Fibroblast of lung (primary cell): Measurements from ENCODE around the gene FAM161A. TPM values are rescaled to one million over a fixed set of nuclear protein-coding genes. Genes with fewer than 3 reads are reported as not detected.
"Not testable (repeated sequence)": the region's sequence is repeated elsewhere in the genome, so short reads cannot be mapped to it uniquely, and the experiment has no call there.

Experiments
- DNase-seq, 2 donors: peaks; one replicate each; pipeline versions ENCODE4 v3.0.0 to v3.0.0-alpha.2; 2010; ENCODE audit warnings: low read depth in 2 of 2
- H2AFZ ChIP-seq: 2 replicates; pipeline ENCODE4 v1.5.1; 2012; ENCODE audit warnings: low read length, control low read depth, inconsistent platforms
- H3K27ac ChIP-seq: 2 replicates; pipeline ENCODE4 v1.5.1; 2011; ENCODE audit warnings: low read length, control low read depth; ENCODE audit not compliant: insufficient read depth
- H3K27me3 ChIP-seq: 2 replicates; pipeline ENCODE4 v1.5.1; 2011; ENCODE audit warnings: mild to moderate bottlenecking, low read length; ENCODE audit not compliant: control insufficient read depth, insufficient read depth
- H3K36me3 ChIP-seq: 2 replicates; pipeline ENCODE4 v1.5.1; 2011; ENCODE audit warnings: low read length; ENCODE audit not compliant: control insufficient read depth, insufficient read depth
- H3K4me1 ChIP-seq: 2 replicates; pipeline ENCODE4 v1.5.1; 2011; ENCODE audit warnings: low read length; ENCODE audit not compliant: control insufficient read depth, insufficient read depth; ENCODE audit errors: extremely low read depth
- H3K4me2 ChIP-seq: 2 replicates; pipeline ENCODE4 v1.5.1; 2011; ENCODE audit warnings: low read length, control low read depth; ENCODE audit not compliant: insufficient read depth; ENCODE audit errors: extremely low read depth
- H3K4me3 ChIP-seq, 4 experiments: fragments of 200-600 bp in 1 of 4; sonication (generic) in 1 of 4; replicated peaks in 1 of 4; 2 replicates each; pipeline ENCODE4 v1.5.1; 2011 to 2016; ENCODE audit warnings: low read length in 4 of 4, low read depth in 3 of 4, mild to moderate bottlenecking in 3 of 4, control low read depth in 2 of 4, inconsistent platforms in 1 of 4, mixed read lengths in 1 of 4; ENCODE audit not compliant: insufficient read depth in 1 of 4; ENCODE audit errors: control extremely low read depth in 1 of 4
- H3K79me2 ChIP-seq: 2 replicates; pipeline ENCODE4 v1.5.1; 2012; ENCODE audit warnings: mild to moderate bottlenecking, low read length, inconsistent platforms; ENCODE audit not compliant: control insufficient read depth, insufficient read depth
- H3K9ac ChIP-seq: 2 replicates; pipeline ENCODE4 v1.5.1; 2011; ENCODE audit warnings: mild to moderate bottlenecking, low read length, control low read depth; ENCODE audit not compliant: insufficient read depth
- H3K9me3 ChIP-seq: 2 replicates; pipeline ENCODE4 v1.5.1; 2012; ENCODE audit warnings: low read depth, low read length; ENCODE audit not compliant: control insufficient read depth, insufficient read depth
- H4K20me1 ChIP-seq: 2 replicates; pipeline ENCODE4 v1.5.1; 2011; ENCODE audit warnings: low read length; ENCODE audit not compliant: control insufficient read depth, insufficient read depth; ENCODE audit errors: extremely low read depth
- CTCF ChIP-seq, 2 donors: IDR thresholded peaks in 1 of 2; conservative IDR thresholded peaks in 1 of 2; 1 replicate in 1 of 2; 2 replicates in 1 of 2; pipeline ENCODE4 v1.5.1; 2011 to 2012; ENCODE audit warnings: low read length in 2 of 2, control low read depth in 1 of 2, inconsistent platforms in 1 of 2, low read depth in 1 of 2, mild to moderate bottlenecking in 1 of 2
- EZH2 ChIP-seq: IDR thresholded peaks from 2 replicates; pipeline ENCODE4 v1.5.1; 2012; ENCODE audit warnings: low read length, control low read depth, mild to moderate bottlenecking; ENCODE audit errors: missing control alignments
- polyA plus RNA-seq, 2 donors: library from polyadenylated mRNA; depleted of rRNA in 1 of 2; stranded (reverse) in 1 of 2; unstranded in 1 of 2; fragments of >200 nt; gene quantifications; 2 replicates each; pipeline ENCODE4 v1.2.1, GENCODE V29; 2011 to 2012; ENCODE audit warnings: missing spikeins in 1 of 2
- total RNA-seq: library from RNA; depleted of rRNA; stranded (reverse); fragments of >200 nt; gene quantifications from 2 replicates; pipeline ENCODE4 v1.2.1, GENCODE V29; 2014

FAM161A gene
- total and polyA plus RNA-seq, 2 donors (not counting 1 experiment from before 2014, with no cell fraction given): 0.84 to 3.1 TPM

GRCh38 chr2:61802548-61802947 is 51.3 kb downstream of the FAM161A start:
- Histone ChIP-seq H4K20me1 (no peaks in the 10 kb centered on the region), H2AFZ (no peak overlapping the region), H3K27ac (no peak overlapping the region), H3K4me2 (no peak overlapping the region), H3K79me2 (no peaks in the 10 kb centered on the region), H3K36me3 (no peaks in the 10 kb centered on the region), H3K27me3 (peaks cover 4% of the 10 kb centered on the region), H3K9ac (no peak overlapping the region), H3K9me3 (no peaks in the 10 kb centered on the region), H3K4me1 (no peaks in the 10 kb centered on the region), H3K4me3 (no peak overlapping the region)
- TF ChIP-seq EZH2 (no peak), CTCF (conservative IDR thresholded peaks at IDR 0.05 in 1 of 2, IDR thresholded peaks at IDR 0.05 in 1 of 2; ENCODE audit: low read depth in 1 of 2, low read length in 2 of 2) (no peak)
- DNase-seq: no peak

DNA sequence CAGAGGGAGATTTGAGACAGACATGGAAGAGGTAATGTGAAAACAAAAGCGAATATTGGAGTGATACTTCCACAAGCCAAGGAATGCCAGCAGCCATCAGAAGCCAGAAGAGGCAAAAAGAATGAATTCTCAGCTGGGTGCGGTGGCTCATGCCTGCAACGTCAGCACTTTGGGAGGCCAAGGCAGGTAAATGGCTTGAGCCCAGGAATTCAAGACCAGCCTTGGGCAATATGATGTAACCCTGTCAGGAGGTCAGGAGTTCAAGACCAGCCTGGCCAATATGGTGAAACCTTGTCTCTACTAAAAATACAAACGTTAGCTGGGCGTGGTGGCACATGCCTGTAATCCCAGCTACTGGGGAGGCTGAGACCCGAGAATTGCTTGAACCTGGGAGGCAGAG is 54.8 kb downstream of the FAM161A start:
- Histone ChIP-seq H3K27ac (no peak overlapping the region), H3K36me3 (no peaks in the 10 kb centered on the region), H3K79me2 (no peaks in the 10 kb centered on the region), H3K27me3 (peaks cover 4% of the 10 kb centered on the region), H3K4me2 (no peak overlapping the region), H3K4me3 (no peak overlapping the region), H3K4me1 (no peaks in the 10 kb centered on the region), H4K20me1 (no peaks in the 10 kb centered on the region), H3K9ac (no peak overlapping the region), H3K9me3 (no peaks in the 10 kb centered on the region), H2AFZ (no peak overlapping the region)
- TF ChIP-seq CTCF (conservative IDR thresholded peaks at IDR 0.05 in 1 of 2, IDR thresholded peaks at IDR 0.05 in 1 of 2; ENCODE audit: low read depth in 1 of 2, low read length in 2 of 2) (no peak), EZH2 (no peak)
- no peak for DNase-seq

- H3K9ac ChIP-seq, DNase-seq, H3K9me3 ChIP-seq, H4K20me1 ChIP-seq, H3K36me3 ChIP-seq, H3K4me3 ChIP-seq, H3K79me2 ChIP-seq, H3K4me1 ChIP-seq, H3K27ac ChIP-seq, H2AFZ ChIP-seq, H3K4me2 ChIP-seq, H3K27me3 ChIP-seq: not testable (repeated sequence)
Observed at GRCh38 chr2:61797446-61797845, 56.4 kb downstream of the FAM161A start.

GRCh38 chr2:61795408-61795807 is 58.5 kb downstream of the FAM161A start:
- Histone ChIP-seq H3K36me3 (no peaks in the 10 kb centered on the region), H3K27me3 (peaks cover 5% of the 10 kb centered on the region), H3K4me3 (no peak overlapping the region), H4K20me1 (no peaks in the 10 kb centered on the region), H3K79me2 (no peaks in the 10 kb centered on the region), H3K9ac (no peak overlapping the region), H3K4me1 (no peaks in the 10 kb centered on the region), H3K4me2 (no peak overlapping the region), H3K9me3 (no peaks in the 10 kb centered on the region), H3K27ac (no peak overlapping the region), H2AFZ (no peak overlapping the region)
- TF ChIP-seq CTCF (conservative IDR thresholded peaks at IDR 0.05 in 1 of 2, IDR thresholded peaks at IDR 0.05 in 1 of 2; ENCODE audit: low read depth in 1 of 2, low read length in 2 of 2) (no peak), EZH2 (no peak)
- no peak for DNase-seq
